ENCODE data around the gene TCF4.

Gene TCF4

DNA sequence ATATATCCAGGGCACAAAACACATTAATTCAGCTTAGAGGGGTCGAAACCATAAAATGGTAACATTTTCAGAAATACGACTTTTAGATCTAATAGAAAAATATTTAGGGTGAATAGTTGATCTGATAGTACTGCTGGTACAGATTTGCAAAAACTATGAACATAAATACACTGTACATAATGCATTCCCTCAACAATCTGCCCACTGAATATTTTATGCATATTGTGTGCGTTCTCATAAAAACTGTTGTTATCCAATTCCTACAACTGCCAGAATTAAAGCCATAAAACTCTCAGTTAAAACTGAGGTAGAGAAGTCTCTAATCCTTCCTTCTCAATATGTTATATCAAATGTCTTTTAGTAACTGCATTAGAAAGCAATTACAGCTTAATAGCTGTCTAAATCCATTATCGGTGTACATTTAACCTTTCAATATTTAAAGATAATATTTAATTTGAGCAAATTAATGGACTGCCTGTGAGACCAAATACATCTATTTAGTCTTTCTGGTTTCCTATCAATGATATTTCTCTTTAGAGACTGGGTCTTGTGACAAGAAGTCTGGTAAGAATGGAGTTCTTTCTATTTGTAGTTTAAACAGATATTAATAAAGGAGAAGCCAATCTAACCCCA lies 32.5 kb downstream of the TCF4 start:
- no peaks in the 10 kb centered on the region for H3K36me3 ChIP-seq (ENCODE audit: control insufficient read depth, insufficient read depth, low read length)
- no peak overlapping the region for H3K4me3 ChIP-seq (ENCODE audit: low read depth, low read length)
- H3K9ac ChIP-seq (ENCODE audit: low read depth, low read length): no peak overlapping the region
- peaks cover 4% of the 10 kb centered on the region for H3K4me1 ChIP-seq (ENCODE audit: control insufficient read depth, insufficient read depth, low read length)
- H3K27me3 ChIP-seq (ENCODE audit: control insufficient read depth, insufficient read depth, low read length): no peaks in the 10 kb centered on the region
- H3K9me3 ChIP-seq (ENCODE audit: control insufficient read depth, insufficient read depth, low read length): no peaks in the 10 kb centered on the region

DNA sequence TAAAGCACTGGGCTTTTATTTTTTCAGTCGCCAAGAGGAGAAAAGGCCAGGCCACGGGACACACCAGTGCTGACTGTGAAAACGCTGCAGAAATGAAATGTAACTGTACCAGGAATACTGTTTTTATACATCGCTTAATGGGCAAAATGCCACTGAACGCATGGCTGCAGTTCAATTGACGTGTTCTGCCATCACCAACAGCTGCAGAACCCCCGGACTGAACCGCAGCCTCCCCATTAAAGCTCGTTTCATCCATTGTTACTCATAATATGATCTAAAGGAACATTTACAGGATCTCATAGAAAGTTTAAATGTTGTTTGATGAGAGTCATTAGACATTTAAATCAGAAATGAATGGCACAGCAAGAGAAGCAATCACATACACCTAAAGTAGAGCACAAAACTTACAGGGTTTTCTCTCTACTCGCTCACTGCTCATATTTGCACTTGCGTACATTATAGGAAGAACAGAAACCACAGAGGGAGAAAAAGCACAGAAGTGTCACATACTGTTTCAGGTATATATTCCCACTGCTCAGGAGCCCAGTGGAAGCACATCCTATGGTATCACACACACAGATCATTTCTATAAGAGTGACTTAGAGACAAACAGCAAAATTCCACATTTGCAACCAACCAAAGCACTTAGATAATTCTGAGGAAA lies 35.3 kb downstream of the TCF4 start:
- H3K36me3 ChIP-seq (ENCODE audit: control insufficient read depth, insufficient read depth, low read length): no peaks in the 10 kb centered on the region
- no peaks in the 10 kb centered on the region for H3K9me3 ChIP-seq (ENCODE audit: control insufficient read depth, insufficient read depth, low read length)
- H3K4me1 ChIP-seq (ENCODE audit: control insufficient read depth, insufficient read depth, low read length): peaks cover 9% of the 10 kb centered on the region
- H3K27me3 ChIP-seq (ENCODE audit: control insufficient read depth, insufficient read depth, low read length): no peaks in the 10 kb centered on the region
- no peak overlapping the region for H3K9ac ChIP-seq (ENCODE audit: low read depth, low read length)
- no peak overlapping the region for H3K4me3 ChIP-seq (ENCODE audit: low read depth, low read length)

DNA sequence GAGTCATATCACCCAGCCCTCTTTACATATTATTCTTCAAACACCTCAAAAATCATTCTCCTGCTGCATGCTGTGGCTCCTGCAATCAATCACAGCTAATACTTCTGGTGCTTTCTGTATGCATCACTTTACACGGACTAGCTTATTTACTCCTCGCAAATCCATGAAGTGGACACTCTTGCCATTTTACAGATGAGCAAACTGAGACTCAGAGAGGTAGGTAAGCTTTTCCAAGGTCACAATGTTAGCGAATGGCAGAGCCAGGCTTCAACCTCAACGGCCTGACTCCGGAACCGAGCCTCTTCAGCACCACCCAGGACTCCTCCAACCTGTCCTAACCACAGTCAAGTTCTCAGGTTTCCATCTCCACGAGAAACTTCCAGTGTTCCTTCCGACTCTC lies 36.8 kb downstream of the TCF4 start:
- Histone ChIP-seq H3K36me3 (ENCODE audit: control insufficient read depth, insufficient read depth, low read length) (no peaks in the 10 kb centered on the region), H3K9ac (ENCODE audit: low read depth, low read length) (no peak overlapping the region), H3K4me1 (ENCODE audit: control insufficient read depth, insufficient read depth, low read length) (peaks cover 12% of the 10 kb centered on the region), H3K27me3 (ENCODE audit: control insufficient read depth, insufficient read depth, low read length) (no peaks in the 10 kb centered on the region), H3K9me3 (ENCODE audit: control insufficient read depth, insufficient read depth, low read length) (no peaks in the 10 kb centered on the region), H3K4me3 (ENCODE audit: low read depth, low read length) (no peak overlapping the region)

DNA sequence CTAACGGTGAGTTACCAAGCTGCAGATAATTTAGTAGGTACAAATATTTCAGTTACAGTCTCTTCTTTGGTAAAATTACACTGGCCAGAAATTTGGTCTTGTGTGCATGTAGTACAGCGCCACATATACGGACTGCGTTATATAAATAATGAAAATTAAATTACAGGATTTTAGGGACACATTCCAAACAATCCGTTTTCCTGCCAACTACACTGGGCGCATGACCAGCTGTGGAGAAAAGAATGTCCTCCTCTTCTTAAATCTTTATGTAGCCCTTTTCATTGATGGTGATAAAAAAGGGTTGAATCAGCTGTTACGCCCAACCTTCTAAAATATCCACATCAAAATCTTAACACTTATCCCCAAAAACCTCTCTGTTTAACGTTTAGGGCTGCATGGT lies 37.5 kb downstream of the TCF4 start:
- H3K36me3 ChIP-seq (ENCODE audit: control insufficient read depth, insufficient read depth, low read length): no peaks in the 10 kb centered on the region
- no peaks in the 10 kb centered on the region for H3K27me3 ChIP-seq (ENCODE audit: control insufficient read depth, insufficient read depth, low read length)
- peaks cover 12% of the 10 kb centered on the region for H3K4me1 ChIP-seq (ENCODE audit: control insufficient read depth, insufficient read depth, low read length)
- H3K9ac ChIP-seq (ENCODE audit: low read depth, low read length): no peak overlapping the region
- no peak overlapping the region for H3K4me3 ChIP-seq (ENCODE audit: low read depth, low read length)
- H3K9me3 ChIP-seq (ENCODE audit: control insufficient read depth, insufficient read depth, low read length): no peaks in the 10 kb centered on the region

DNA sequence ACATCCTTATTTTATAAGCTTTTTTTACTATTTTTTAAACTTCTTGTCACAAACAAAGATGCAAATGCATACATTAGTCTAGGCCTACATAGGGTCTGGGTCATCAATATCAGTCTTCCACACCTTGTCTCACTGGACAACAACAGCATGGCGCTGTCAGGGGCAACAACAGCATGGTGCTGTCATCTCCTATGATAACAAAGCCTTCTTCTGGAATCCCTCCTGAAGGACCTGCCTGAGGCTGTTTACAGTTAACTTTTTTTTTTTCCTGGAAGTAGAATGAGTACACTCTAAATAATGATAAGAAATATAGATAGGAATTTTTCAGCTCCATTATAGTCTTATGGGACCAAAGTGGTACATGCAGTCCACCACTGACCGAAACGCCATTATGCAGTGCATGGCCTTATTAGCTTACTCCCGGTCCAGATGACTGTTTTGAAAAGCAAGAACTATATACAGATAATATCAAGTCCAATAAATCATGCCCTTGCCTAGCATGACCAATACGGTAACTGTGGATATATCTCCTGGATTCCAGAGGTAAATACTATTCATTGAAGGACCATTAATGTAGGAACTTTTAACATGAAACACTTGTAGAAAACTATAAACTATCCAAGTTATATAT lies 38.4 kb downstream of the TCF4 start:
- no peaks in the 10 kb centered on the region for H3K36me3 ChIP-seq (ENCODE audit: control insufficient read depth, insufficient read depth, low read length)
- no peak overlapping the region for H3K9ac ChIP-seq (ENCODE audit: low read depth, low read length)
- no peaks in the 10 kb centered on the region for H3K9me3 ChIP-seq (ENCODE audit: control insufficient read depth, insufficient read depth, low read length)
- H3K27me3 ChIP-seq (ENCODE audit: control insufficient read depth, insufficient read depth, low read length): no peaks in the 10 kb centered on the region
- H3K4me3 ChIP-seq (ENCODE audit: low read depth, low read length): no peak overlapping the region
- H3K4me1 ChIP-seq (ENCODE audit: control insufficient read depth, insufficient read depth, low read length): peaks cover 12% of the 10 kb centered on the region

DNA sequence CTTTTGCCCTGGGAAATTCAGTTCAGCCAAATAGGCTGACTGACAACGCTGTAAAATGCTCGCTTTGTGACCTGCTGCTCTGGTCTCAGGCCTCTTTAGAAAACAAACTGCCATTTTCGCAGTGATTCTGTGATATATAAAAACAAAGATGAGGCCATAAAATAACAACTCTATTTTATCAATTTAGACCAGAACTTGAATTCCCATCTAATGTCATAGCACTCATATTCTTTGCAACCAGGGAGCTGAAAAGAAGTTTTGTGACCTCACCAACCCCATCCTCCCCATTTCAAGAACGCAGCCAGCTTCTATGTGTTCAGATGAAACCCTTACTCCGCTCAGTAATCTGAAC lies 40.3 kb downstream of the TCF4 start:
- Histone ChIP-seq H3K9me3 (ENCODE audit: control insufficient read depth, insufficient read depth, low read length) (no peaks in the 10 kb centered on the region), H3K27me3 (ENCODE audit: control insufficient read depth, insufficient read depth, low read length) (no peaks in the 10 kb centered on the region), H3K36me3 (ENCODE audit: control insufficient read depth, insufficient read depth, low read length) (no peaks in the 10 kb centered on the region), H3K4me3 (ENCODE audit: low read depth, low read length) (no peak overlapping the region), H3K4me1 (ENCODE audit: control insufficient read depth, insufficient read depth, low read length) (peaks cover 8% of the 10 kb centered on the region), H3K9ac (ENCODE audit: low read depth, low read length) (no peak overlapping the region)

DNA sequence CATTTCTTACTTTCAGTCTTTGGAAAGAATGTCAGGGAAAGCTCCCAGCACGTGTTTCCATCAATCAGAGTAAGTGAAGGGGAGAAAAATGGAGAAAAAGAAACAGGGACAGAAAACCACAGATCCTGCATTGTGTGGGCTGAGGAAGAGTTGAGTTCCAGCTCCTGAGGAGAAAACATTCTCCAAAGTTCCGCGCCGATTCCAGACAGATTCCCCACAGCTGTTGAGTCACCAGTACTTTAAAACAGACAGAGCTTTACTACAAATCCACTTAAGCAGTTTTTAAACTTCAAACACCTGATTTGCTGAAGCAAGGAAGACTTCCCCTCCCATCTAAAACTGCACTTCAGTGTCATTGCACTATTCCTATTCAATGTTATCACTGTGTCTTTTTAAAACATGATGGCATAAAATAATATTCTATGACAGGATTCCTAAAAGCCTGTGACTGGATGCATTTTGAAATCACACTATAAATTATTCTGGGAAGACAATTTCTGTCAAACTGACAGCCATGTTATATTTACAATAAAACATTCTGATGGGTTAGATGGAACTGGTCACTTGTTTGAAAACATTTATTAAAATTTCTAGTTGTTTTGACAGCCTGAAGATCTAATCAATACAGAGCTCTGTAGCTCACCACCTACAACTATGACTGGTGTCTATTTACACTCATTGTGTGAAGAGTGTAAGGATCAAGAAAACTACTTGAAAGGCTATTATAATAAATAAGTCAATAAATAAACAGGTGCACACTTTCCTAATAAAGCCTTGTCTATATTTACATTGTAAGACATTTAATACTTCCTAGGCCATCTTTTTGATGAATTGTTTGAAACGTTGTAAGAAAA lies 40.9 kb downstream of the TCF4 start:
- Histone ChIP-seq H3K27me3 (ENCODE audit: control insufficient read depth, insufficient read depth, low read length) (no peaks in the 10 kb centered on the region), H3K36me3 (ENCODE audit: control insufficient read depth, insufficient read depth, low read length) (no peaks in the 10 kb centered on the region), H3K9ac (ENCODE audit: low read depth, low read length) (no peak overlapping the region), H3K4me3 (ENCODE audit: low read depth, low read length) (no peak overlapping the region), H3K4me1 (ENCODE audit: control insufficient read depth, insufficient read depth, low read length) (peaks cover 8% of the 10 kb centered on the region), H3K9me3 (ENCODE audit: control insufficient read depth, insufficient read depth, low read length) (no peaks in the 10 kb centered on the region)

DNA sequence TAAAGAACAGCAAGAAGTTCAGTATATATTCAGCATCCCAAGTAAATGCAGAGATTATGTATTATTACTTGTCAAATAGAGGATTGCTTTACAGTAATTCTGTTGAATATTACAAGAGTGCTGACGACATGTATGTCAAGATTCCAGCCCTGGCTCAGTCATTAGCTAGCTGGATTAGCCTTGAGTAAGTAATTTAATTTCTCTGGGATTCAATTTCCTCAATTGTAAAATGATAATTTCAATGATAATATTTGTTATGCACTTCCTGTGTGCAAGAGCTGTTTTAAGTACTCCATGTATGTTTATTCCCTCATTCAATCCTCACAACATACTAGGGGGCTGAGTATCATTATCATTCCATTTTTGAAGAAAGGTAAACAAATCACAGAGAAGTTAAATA lies 44.0 kb downstream of the TCF4 start:
- peaks cover 8% of the 10 kb centered on the region for H3K4me1 ChIP-seq (ENCODE audit: control insufficient read depth, insufficient read depth, low read length)

DNA sequence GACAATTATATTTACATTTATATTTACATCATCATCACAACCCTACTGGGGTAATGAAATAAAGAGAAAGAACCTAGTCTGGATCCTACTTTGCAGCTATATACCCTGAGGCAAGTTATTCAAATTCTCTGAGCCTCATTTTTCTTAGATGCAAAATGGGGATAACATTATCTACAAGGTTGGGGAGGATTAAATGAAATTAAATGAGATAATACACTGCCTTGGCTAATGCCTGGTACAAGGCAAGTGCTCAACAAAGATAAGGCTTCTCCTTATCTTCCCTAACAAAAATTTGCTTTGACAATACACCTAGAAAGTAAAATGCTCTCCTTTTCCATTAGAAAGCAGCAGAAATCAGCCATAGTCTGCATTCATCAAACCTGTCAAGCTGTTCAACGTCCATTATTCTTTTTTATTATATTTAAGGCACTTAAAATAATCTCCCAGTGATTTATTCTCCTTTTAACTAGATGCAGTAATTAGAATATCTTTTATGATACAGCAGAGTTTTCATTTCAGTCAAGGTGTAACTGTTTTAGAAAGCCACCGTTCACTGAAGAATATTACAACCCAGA lies 44.8 kb downstream of the TCF4 start:
- Histone ChIP-seq H3K27me3 (ENCODE audit: control insufficient read depth, insufficient read depth, low read length) (no peaks in the 10 kb centered on the region), H3K36me3 (ENCODE audit: control insufficient read depth, insufficient read depth, low read length) (no peaks in the 10 kb centered on the region), H3K4me1 (ENCODE audit: control insufficient read depth, insufficient read depth, low read length) (peaks cover 8% of the 10 kb centered on the region), H3K4me3 (ENCODE audit: low read depth, low read length) (no peak overlapping the region), H3K9me3 (ENCODE audit: control insufficient read depth, insufficient read depth, low read length) (no peaks in the 10 kb centered on the region), H3K9ac (ENCODE audit: low read depth, low read length) (no peak overlapping the region)

More for the DNA sequence above, 44.0 kb downstream of the TCF4 start:
- no peak overlapping the region for H3K4me3 ChIP-seq (ENCODE audit: low read depth, low read length)
- H3K9ac ChIP-seq (ENCODE audit: low read depth, low read length): no peak overlapping the region
- H3K9me3 ChIP-seq (ENCODE audit: control insufficient read depth, insufficient read depth, low read length): no peaks in the 10 kb centered on the region
- no peaks in the 10 kb centered on the region for H3K27me3 ChIP-seq (ENCODE audit: control insufficient read depth, insufficient read depth, low read length)
- H3K36me3 ChIP-seq (ENCODE audit: control insufficient read depth, insufficient read depth, low read length): no peaks in the 10 kb centered on the region

DNA sequence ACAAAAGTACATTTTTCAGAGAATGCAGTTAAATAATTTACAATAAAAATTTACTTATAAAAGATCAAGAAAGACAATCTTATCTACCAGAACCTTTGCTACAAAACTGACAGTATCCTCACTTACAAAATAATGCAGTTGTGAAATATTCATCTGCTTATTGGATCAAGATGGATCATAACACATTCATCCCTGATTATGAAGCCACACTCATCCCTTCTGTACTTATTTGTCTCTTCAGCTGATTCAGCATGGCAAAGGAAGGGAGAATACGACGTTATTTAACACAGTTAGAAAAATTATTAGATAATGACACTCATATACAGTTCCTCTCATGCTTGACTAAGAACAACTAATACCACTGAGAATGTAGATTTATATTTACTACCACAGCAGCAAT lies 46.4 kb downstream of the TCF4 start:
- no peaks in the 10 kb centered on the region for H3K36me3 ChIP-seq (ENCODE audit: control insufficient read depth, insufficient read depth, low read length)
- H3K9me3 ChIP-seq (ENCODE audit: control insufficient read depth, insufficient read depth, low read length): no peaks in the 10 kb centered on the region
- no peaks in the 10 kb centered on the region for H3K27me3 ChIP-seq (ENCODE audit: control insufficient read depth, insufficient read depth, low read length)
- H3K4me3 ChIP-seq (ENCODE audit: low read depth, low read length): no peak overlapping the region
- H3K4me1 ChIP-seq (ENCODE audit: control insufficient read depth, insufficient read depth, low read length): peaks cover under 1% of the 10 kb centered on the region
- H3K9ac ChIP-seq (ENCODE audit: low read depth, low read length): no peak overlapping the region

DNA sequence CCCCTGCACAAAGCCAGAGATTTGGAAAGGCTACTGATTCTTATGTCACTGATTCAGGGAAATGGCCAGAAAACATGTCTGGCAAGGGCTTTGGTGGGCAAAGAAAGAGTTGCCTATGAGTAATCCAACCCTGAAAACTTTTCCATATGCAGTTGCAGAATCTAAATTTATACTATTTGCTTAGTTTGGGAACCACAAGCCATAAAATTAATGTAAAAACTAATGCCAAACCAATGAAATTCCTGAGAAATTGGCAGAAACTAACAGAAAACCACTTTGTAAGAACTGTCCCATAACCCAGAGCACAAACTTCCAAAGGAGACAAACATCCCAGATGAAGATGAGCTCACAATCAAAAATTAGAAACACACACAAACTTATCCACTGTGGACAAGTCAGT lies 48.8 kb downstream of the TCF4 start:
- Histone ChIP-seq H3K36me3 (ENCODE audit: control insufficient read depth, insufficient read depth, low read length) (no peaks in the 10 kb centered on the region), H3K4me3 (ENCODE audit: low read depth, low read length) (no peak overlapping the region), H3K4me1 (ENCODE audit: control insufficient read depth, insufficient read depth, low read length) (no peaks in the 10 kb centered on the region), H3K9me3 (ENCODE audit: control insufficient read depth, insufficient read depth, low read length) (no peaks in the 10 kb centered on the region), H3K27me3 (ENCODE audit: control insufficient read depth, insufficient read depth, low read length) (no peaks in the 10 kb centered on the region), H3K9ac (ENCODE audit: low read depth, low read length) (no peak overlapping the region)

Measured in iPS-15b (cell line).